NOMO-1 treated with dmso at 0.1 percent for 144 hours (cell line): ENCODE data around the gene FGD6.
A peak's percentile ranks its signal among the peaks of the same experiment; 100 is the strongest.

Experiments
- DNase-seq: peaks from one replicate; lab custom pipeline; 2025; ENCODE audit not compliant: unreplicated experiment; lab: John Stamatoyannopoulos, UW

The FGD6 gene

DNA sequence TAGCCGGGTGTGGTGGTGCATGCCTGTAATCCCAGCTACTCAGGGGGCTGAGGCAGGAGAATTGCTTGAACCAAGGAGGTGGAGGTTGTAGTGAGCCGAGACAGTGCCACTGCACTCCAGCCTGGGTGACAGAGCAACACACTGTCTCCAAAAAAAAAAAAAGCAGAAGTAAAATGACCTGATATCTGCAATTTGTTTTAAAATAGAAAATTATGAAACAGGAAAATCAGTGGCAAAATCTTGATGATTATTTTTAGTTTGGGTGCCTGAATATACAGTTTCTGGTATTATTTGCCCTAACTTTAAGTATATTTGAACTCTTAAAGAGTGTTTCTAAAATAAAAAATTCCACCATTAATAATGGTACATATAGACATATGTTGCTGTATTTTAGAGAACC, 121.4 kb downstream of the FGD6 start:
- DNase-seq, result peak; percentile 30

GRCh38 chr12:95089462-95089861, 127.8 kb downstream of the FGD6 start:
- DNase-seq, result no peak

DNA sequence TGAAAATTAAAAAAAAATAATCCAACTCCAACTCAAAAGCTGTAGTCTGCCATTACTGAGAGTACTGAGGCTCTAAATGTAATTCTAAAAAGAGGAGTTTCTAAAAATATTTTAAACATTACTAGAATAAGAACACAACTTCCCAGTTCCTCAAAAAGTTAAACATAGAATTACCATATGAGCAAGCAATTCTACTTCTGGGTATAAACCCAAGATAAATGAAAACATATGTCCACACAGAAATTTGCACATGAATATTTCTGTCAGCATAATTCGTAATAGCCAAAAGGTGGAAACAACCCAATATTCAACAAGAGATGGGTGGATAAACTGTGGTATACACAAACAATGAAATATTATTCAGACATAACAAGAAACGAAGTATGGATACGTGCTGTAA, 128.9 kb downstream of the FGD6 start:
- DNase-seq, result no peak

DNA sequence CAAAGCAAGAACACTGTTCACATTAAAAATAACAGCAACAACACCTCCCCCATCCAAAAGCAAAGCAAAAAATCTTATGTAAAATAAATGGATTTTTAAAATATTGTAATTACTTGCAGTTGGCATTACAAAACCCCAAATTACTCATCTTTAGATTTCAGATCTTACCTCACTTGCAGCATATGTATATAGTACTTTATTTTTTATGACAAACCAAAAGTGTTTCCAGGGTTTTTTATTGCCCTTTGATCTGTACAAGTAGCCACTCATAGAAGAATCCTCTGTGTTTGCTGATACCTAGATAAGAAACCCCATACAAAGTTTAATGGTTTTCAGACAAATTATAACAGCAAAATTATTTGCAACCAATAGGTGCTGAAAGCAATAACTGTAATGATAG, 131.7 kb downstream of the FGD6 start:
- no peak for DNase-seq

DNA sequence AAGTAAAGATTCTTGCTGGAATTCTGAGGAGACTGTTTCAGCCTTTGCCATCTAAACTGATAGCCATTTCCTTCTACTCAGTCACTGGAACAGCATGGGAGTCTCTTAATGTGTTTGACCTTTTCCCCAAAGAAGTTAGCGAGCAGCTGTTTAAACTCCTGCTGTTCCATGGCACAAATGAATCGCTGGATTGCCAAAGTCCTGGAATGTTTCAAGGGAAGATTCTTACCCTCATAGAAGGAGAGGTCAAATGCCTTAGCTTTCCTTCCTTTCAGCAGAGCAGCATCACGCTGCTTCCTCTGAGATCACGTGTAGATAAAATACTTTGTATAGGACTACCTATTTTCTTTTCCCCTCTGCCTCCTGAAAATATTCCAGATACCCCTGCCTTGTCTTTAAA, 133.3 kb downstream of the FGD6 start:
- DNase-seq, result no peak

DNA sequence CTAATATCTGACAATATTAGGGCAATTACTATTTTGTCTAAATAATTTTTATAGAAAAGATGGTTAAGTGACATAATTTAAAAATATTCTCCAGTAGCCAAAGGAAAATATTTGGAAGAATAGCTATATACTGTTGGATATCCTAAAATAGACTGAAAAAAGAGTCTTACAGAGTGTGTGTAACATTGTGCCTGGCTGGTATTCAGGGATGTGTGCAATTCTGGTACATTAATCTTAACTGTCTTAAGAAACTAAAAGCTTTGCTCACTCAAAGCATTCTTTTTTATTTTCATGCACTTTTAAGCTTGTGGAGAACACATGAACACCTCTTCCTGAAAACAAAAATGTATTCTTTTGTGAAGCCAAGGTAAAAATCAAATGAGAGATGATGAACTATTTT, 133.8 kb downstream of the FGD6 start:
- DNase-seq, result no peak

DNA sequence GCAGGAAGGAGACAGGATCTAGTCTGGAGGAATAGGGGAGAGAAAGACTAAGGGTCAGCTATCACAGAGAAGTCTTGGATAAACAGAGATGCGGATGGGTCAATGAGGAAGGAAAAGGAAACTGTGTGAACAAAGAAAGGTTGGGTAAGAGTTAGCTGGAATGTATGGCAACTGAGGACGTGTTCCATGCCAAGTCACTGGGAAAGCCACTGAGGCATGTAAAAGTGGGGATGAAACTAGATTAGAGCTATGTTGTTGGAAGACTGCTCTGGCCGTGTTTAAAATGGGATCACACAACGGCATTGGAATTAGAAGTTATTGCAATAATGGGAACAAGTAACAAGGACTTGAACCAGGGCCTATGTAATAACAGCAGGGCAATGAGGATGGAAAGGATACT, 139.9 kb downstream of the FGD6 start:
- no peak for DNase-seq

DNA sequence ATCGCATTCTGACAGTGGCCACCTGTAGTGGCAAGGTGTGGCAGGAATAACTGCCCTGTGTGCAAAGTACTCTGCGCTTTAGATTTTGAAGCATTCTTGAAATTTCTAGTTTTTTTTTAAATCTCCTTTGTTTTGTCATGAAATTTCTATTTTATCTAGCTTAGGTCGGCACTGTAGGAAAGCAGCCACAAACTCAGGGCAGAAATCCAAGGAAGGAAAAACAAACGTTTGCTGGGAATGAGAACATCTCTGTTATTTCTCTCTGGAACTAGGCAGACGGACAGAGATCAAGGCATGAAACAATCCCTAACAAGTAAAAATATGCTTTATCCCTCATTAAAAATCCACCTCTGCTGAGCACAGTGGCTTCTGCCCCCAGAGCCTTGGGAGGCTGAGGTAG, 142.5 kb downstream of the FGD6 start:
- DNase-seq, result no peak

DNA sequence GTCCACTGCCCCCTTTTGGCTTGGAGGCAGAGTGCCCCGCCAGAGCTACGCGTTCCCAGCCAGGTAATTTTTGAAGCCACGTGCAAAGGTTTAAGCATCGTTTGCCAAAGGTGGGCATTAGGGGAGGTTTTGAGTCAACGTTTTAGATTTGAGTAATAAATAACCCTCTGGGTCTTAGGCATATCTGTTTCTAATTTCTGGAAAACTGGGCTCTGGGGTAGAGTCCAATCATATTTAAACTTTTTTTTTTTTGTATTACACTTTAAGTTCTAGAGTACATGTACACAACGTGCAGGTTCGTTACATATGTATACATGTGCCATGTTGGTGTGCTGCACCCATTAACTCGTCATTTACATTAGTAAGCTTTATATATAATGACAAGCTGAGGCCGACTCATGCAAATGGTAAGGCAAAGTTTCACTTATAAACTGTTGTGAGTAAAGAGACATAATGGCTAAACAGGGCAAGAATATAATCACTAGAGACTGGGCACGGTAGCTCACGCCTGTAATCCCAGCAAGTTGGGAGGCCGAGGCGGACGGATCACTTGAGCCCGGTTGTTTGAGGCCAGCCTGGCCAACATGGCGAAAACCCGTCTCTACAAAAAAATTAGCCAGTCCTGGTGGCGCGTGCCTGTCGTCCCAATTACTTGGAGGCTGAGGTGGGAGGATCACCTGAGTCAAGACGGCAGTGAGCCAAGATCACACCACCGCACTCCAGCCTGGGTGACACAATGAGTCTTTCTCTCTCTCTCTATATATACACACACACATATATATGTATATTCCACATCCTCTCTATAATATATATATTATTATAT, 143.4 kb downstream of the FGD6 start:
- DNase-seq, result no peak

GRCh38 chr12:95072900-95073697, 144.2 kb downstream of the FGD6 start, which contains the start of gene NR2C1:
Gene NR2C1 (minus strand): TSS chr12:95073618. CDS start chr12:95067384, 6,234 bp downstream.
- DNase-seq, result peak; percentile 95

DNA sequence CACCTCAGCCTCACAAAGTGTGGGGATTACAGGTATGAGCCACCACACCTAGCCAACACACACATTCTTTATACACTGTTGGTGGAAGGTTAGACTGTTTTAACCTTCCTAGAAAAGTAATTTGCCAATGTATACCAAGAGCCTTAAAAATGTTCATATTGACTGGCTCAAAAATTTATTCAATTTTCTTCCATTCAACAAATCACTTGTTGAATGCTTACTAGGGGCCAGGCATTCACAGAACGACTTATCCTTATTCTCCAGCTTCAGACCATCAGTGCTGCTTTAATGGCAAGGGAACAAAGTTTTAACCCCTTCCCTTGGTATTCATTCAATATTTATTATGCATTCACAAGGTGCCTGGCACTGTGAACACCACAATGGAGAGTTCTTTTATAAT, 146.9 kb downstream of the FGD6 start:
- no peak for DNase-seq

DNA sequence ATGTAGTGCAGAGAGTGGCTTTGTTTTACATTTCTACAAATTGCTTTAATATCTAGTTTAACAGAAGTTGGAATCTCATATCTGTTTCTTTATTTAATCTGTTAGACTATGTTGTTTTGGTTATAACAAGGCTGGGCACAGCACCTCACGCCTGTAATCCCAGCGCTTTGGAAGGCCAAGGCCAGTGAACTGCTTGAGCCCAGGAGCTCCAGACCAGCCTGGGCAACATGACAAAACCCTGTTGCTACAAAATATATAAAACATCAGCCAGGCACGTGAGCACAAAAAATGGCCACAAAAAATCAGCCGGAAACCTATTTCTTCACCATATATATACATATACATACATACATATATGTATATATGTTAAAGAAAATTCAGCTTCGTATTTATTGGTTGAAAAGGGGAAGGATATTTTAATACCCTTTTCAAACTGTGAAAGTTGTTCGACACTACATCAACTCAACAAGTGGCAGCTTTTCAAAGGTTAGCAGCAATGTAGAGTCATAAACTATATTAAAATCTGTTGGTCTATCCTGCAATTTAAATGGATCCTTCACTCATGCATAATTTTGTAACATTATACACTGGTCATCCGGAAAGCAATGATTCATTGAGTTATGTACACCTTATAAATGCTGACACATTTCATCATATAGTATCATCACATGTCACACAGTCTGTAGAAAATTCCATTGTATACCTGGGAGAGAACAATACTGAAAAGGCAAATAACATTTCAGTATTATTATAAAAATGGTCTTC, 151.0 kb downstream of the FGD6 start:
- no peak for DNase-seq

DNA sequence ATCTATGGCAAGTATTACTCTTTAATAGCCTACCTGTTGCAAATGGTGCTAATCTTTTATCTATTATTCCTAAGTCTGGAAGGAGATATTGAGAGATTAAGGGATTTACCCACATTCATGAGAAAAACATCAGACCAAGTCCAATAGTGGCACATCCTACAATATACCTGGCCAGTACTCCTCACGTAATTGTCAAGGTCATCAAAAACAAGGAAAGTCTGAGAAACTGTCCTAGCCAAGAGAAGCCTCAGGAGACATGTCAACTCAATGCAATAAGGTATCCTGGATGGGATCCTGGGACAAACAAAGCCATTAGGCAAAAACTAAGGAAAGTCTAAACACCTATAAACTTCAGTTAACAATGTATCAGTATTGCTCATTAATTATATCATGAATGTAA, 156.3 kb downstream of the FGD6 start:
- DNase-seq, result no peak

DNA sequence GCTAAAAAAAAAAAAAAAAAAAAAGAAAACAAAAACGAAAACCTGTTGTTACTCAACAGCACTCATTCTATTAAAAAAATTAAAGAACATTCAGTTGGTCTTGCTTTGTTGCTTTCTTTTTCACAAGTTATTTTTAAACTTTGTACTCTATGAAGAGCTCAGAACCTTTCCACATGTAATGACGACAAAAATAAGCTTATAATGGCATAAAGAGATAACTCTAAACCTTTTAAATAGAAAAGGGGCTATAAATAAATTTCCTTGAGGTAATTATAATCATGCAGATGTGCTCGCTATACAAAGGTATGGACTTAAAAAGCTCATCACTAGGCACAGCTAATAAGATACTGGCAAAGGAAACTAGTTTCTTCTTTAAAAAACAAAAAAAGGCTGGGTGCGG, 157.3 kb downstream of the FGD6 start:
- no peak for DNase-seq

- DNase-seq, result no peak
Measured at GRCh38 chr12:95057424-95057823, 159.8 kb downstream of the FGD6 start.

GRCh38 chr12:95055057-95055456, 162.2 kb downstream of the FGD6 start:
- no peak for DNase-seq

DNA sequence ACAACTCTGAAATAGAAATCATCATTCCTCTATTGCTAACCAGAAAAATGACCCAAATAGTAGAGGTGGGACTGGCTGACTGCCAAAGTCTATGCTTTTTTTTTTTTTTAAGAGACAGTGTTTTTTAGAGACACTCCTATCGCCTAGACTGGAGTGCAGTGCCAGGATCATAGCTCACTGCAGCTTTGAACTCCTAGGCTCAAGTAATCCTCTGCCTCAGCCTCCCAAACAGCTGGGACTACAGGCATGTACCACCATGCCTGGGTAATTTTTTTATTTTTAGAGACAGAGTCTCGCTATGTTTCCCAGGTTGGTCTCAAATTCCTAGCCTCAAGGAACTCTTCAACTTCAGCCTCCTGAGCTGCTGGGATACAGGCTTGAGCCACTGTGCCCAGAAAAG, 163.1 kb downstream of the FGD6 start:
- no peak for DNase-seq

- no peak for DNase-seq
Measured at GRCh38 chr12:95051241-95051640, 166.0 kb downstream of the FGD6 start.

DNA sequence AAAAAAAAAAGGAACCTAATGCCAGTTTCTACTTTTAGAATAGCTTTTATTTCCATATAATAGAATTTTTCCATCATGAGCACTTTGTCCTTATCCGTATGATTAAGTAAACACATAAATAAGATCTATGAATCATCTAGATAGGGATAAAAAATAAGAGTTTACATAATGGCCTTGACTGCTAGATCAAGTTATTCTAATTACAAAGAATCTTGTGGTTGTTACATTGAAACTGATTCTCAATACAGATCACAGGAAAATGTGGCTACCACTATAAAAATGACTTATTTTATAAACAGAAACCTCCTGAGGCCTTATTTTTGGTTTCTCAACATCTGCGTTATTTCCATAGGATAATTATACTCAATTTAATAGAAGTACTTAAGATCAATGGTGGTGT, 179.4 kb downstream of the FGD6 start:
- no peak for DNase-seq

DNA sequence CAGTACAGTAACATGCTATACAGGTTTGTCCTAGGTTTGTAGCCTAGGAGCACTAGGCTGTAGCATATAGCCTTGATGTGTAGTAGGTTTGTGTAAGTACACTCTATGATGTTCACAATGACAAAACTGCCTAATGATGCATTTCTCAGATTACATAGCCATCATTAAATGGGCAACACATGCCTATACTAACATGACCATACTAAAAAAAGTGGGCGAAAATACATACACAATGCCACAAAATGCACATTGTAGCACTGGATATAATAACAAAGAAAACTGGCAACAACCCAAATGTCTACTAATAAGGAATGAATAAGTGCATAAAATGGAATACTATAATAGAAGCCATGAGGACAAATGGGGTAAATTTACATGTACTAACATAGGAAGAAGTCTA, 182.5 kb downstream of the FGD6 start:
- DNase-seq, result no peak
